ENCODE results near the gene SH3RF3.

Gene SH3RF3

DNA sequence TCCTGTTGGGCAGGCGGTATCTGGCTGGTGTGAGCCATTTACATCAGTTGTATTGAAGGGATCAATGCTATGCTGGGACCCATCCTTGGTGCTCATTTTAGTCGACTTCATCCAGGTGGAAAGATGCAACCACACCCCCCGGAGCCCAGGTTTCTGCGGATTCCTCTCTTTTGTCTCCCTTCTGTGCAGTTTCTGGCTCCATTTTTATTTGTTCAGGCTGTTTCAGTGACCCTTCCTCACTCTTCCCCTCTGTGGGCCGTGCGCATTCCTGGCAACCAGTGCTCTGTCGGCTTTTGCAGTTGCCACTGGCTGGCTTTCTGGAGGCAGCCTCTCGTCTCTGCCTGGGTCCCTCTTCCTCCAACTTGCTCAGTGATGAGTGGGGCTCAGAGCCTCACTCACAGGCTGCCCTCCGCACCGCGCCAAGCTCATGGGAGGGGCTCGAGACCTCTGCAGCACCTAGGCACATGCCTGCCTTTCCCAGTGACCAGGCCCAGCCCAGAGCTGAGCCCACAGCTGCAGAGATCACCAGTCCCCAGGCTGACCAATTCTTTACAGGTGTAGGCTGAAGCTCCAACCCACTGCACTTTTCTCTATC lies 12.1 kb downstream of the SH3RF3 start:
- no peak for DNase-seq

DNA sequence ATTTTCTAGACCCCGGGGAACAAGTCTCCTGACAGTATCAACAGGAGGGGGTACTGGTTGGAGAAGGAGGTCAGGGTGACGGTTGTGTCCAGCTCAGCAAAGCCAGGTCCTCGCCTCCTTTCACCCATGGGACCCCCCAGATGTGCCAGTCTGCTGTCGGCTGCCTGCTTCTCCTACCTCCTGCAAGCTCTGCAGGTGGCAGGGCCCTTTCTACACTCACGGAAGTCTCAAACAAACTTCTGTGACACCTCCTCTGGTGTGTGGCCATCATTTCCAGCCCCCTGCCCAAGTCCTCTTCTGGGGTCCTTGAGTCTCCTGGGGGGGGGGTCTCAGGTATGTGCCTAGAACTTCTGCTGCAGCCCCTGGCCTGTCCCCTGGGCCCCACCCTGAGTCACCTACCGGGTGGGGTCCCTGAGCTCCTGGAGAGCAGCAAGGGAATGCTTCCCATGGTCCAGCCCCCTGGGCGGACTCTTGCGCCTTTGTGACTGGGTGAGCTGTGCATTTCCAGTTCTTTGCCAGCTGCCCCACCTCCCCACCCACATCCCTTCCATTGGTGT lies 12.8 kb downstream of the SH3RF3 start:
- DNase-seq: no peak

DNA sequence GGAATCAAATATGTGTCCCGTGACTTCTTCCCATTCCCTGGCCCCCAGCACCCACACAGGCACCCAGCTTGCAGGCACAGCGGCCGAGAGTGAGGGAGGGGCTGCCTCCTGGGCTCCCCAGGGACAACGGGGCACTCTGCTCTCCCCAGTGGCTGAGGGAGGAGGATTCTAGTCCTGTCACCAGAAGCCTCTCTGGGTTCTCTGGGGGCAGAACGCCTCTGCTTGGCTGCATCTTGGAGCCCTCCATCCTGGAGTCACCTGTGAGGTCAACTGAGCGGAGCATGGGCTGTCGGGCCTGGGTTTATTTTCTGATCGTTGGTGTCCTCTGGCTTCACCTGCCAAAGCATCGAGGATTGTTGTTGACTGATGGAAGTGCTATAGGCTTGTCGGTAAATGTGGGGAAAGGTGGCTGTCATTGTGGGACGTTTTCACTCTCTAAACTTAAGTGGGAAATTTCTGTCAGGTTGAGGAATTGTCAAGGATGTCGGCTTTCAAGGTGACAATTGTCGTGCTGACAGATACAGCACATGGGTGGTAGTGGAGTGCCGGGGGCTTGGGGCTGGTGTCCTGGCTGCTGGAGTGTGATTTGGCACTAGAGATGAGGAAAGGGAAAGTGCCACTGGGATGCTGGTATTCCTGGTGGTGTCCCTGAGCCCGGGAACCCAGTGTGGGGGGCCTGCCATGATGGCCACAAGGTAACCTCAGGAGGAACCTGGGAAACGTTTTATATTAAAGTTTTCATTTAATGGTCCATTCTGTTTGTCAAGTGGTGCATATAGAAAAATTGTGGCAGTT lies 13.6 kb downstream of the SH3RF3 start:
- no peak for DNase-seq

GRCh38 chr2:109143214-109144187 lies 14.5 kb downstream of the SH3RF3 start:
- DNase-seq: no peak

DNA sequence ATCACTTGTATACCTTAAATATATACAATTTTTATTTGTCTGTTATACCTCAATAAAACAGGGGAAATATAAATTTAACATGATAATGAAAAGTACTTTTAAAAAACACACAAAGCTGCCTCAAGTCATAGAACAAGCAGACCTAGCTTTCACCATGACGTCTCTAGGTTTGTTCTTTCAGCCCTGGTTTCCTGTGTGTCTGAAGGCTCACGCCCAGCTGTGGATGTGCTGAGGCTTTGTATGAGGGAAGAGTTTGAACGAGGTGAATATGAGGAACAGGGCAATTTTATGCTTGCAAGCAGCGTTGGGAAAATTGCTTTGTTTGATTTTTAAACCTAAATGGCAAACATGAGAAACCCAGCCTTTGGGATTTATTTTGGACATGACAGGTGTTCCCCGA lies 15.3 kb downstream of the SH3RF3 start:
- no peak for DNase-seq

DNA sequence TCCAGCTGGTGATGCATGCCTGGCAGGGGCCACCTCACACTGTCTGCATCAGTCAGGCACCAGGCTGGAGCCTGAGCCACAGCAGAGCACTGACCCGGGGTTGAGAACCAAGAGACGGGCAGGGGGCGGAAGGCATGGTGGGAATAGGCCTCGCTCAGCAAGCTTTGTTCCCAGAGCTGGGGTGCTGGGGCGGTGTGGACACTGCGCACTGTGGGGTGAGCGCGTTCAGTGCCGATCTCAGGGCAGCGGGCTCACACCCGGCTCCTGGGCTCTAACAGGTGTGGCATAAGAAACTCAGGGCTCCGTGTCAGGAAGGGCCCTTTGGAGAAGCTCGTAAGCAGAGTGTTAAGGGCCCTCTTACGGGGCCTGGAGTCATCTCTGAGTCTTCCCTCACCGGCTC lies 15.7 kb downstream of the SH3RF3 start:
- DNase-seq: no peak

- DNase-seq: no peak
Measured at GRCh38 chr2:109145286-109145685, 16.3 kb downstream of the SH3RF3 start.

DNA sequence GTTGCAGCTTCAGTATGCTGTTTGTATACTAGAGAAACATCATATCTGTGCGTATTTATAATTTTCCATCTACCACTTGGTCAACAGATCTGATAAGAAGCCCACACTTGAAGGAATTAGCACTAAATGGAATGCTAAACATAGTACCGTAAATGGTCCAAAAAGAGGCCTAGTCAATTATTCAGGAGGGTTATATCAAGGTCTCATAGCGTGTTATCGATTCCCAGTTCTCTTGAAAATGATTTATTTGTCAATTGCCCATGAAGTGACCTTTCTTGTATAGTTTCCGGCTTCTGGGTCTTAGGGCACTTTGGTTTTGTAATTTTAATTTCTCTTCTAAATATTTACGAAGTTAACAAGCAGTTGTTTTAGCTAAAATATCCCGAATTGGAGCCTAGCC lies 18.4 kb downstream of the SH3RF3 start:
- DNase-seq: no peak

- DNase-seq: no peak
Measured at GRCh38 chr2:109148117-109148746, 19.2 kb downstream of the SH3RF3 start.

DNA sequence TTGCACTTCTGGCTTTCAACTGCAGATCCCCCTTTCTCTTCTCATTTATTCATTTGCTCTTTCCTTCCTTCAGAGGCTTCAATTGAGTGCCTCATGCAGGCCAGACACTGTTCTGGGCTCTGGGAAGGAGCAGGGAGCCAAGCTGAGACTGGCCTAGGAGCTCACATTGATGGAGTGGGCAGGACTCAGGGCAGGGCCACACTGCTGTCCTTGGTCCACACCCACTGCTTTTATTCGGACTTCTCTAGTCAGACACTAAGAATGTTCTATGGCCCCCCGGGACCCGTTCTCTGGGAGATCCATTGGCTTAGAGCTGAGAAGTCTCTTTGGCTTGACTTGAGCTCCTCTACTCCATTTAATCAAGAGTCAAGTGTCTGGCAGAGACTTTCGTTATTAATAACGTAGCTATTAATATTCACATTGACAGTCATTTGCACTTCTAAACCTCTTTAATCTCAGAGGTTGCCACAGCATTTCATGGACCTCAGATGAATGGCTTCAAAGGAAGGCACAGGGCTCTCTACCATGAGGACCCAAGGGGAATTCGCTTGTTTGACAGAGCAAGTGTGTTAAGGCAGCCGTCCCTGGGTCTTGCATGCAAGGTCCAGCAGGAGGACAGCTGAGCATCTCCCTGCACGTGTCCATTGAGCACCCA lies 20.1 kb downstream of the SH3RF3 start:
- no peak for DNase-seq

- DNase-seq: no peak
Measured at GRCh38 chr2:109150559-109150958, 21.6 kb downstream of the SH3RF3 start.

- DNase-seq: no peak
Measured at GRCh38 chr2:109151519-109151918, 22.5 kb downstream of the SH3RF3 start.

DNA sequence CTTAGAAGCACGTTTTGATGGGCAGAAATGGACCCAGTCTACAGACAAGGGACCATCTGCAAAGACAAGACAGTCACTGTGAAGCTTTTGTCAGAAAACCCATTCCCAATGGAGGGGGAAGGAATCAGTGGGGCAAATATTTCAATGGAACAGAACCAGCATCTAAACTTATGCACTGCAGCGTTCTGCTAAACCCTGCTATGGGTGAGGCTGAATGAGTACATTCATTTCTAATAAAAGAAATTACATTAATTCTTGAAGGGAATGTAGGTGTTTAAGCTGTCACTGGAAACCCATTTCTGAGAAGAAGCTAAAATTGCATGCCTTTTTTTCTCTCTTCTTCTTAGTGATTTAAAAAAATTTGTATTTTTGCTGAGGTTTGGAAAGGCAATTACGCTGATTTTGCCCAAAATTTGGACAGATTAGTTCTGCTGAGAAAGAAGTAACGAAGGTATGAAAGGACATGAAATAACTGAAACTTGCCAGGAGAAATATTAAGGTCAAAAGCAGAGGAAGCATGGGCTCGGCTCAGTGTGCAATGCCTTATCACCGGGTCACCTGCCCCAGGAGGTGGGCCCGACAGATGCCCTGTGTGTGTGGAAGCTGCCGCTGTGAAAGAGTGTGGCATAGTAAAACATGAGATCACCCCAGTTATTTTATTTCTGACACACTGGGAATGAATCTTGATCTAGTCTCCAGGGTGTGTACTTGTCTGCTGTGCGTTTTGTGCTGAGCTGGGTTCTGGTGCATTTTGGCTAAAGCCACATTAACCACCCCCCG lies 24.2 kb downstream of the SH3RF3 start:
- no peak for DNase-seq

DNA sequence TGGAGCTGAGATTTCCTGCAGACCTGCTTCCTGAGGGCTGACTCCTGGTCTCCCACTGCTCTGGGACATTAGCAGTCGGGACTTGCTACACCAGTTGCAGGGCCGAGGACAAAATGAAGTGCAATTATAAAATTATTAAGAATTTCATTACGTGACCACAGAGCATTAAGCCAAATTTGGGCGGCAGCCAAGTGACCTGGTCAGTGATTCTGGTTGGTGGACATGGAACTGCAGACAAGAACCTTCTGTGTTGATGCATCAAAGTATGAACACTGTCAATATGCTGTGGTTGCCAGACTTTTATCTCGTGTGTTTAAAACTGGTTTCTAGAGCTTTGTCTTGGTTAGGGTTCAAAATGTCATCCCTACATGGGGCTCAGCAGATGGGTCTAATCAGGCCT lies 24.8 kb downstream of the SH3RF3 start:
- no peak for DNase-seq

- no peak for DNase-seq
Measured at GRCh38 chr2:109154226-109154625, 25.2 kb downstream of the SH3RF3 start.

GRCh38 chr2:109155553-109156451 lies 26.8 kb downstream of the SH3RF3 start:
- DNase-seq: no peak

GRCh38 chr2:109157563-109158105 lies 28.6 kb downstream of the SH3RF3 start:
- no peak for DNase-seq

DNA sequence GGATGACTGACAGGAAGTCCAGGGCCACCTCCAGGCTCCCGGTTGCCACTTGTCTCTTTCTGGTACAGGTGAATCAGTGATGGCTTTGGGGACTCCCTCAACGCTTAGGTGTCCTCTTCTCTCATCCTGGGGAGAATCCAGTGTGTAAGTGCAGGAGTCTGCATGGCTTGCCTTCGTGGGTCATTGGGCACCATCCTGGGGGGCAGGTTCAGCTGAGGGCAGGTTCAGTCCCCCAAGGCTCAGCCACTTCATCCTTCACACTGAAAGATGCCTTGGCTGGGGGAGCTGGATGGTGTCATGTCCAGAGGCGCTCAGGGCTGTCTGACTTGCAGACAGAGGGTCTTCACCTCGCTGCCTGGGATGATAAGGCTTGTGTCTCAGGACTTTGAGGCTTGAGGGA lies 29.2 kb downstream of the SH3RF3 start:
- no peak for DNase-seq

DNA sequence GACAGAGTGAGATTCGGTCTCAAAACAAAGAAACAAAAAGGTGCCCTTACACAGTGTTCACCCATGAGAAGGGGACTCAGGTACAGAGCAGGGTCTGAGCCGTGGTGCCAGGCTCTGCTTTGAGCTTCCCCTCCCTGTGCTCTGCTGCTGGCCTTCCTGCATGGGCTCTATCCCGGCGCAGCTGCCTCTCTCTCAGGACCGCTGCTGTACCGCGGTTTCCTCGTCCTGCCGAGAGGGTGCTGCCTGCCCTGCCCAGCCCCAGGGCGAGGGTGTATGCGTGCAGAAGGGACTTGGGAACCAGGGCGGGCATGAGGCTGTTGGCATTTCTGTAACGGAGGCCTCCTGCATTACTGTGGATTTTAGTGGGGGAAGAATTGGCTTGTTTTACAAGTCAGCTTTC lies 30.1 kb downstream of the SH3RF3 start:
- DNase-seq: no peak
